Activated CD4-positive, alpha-beta T cell treated with anti-CD3 and anti-CD28 coated beads for 48 hours (primary cell): Measurements from ENCODE around the gene MAP4K3.
"Not testable (repeated sequence)": the region's sequence is repeated elsewhere in the genome, so short reads cannot be mapped to it uniquely, and the experiment has no call there.

Source experiments
- DNase-seq: peaks from one replicate; pipeline ENCODE4 v3.0.0-alpha.2; 2020

The MAP4K3 gene

DNA sequence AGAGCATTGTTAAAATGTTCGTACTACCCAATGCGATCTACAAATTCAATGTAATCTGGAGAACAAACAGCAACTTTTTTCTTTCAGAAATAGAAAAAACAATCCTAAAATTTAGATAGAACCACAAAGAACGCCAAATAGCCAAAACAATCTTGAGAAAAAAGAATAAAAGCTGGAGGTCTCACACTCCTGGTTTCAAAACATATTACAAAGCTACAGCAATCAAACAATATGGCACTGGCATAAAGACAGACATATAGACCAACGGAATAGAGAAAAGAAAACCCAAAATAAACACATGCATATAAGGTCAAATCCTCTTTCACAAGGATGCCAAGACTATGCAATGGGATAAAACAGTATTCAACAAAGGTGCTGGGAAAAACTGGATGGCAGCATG lies 74.5 kb downstream of the MAP4K3 start:
- DNase-seq = no peak

DNA sequence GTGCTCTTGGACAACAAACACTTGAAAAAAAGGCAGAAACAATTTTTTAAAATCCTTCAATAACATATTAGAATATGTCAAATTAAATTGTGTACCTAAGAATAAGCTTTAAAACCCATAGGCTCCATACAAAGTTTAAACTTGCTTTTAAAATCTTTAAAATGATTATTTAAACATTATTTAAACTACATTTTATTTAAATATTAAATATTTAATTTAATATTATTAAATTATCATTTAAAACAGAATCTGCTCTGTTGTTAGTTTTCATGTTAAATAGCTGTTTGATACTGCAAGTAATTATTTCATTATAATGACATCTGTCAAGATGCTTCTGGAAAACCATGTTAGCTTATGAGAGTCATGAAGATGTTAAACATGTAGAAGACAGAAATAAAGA lies 75.6 kb downstream of the MAP4K3 start:
- DNase-seq = no peak

DNA sequence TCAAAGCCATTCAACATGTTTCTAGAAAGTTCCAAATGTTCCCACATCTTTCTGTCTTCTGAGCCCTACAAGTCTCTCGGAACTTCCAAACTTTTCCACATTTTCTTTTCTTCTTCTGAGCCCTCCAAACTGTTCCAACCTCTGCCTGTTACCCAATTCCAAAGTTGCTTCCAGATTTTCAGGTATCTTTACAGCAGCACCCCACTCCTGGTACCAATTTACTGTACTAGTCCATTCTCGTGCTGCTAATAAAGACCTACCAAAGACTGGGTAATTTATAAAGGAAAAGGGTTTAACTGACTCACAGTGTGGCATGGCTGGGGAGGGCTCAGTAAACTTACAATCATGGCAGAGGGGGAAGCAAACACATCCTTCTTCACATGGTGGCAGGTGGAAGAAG lies 76.7 kb downstream of the MAP4K3 start:
- DNase-seq = not testable (repeated sequence)

DNA sequence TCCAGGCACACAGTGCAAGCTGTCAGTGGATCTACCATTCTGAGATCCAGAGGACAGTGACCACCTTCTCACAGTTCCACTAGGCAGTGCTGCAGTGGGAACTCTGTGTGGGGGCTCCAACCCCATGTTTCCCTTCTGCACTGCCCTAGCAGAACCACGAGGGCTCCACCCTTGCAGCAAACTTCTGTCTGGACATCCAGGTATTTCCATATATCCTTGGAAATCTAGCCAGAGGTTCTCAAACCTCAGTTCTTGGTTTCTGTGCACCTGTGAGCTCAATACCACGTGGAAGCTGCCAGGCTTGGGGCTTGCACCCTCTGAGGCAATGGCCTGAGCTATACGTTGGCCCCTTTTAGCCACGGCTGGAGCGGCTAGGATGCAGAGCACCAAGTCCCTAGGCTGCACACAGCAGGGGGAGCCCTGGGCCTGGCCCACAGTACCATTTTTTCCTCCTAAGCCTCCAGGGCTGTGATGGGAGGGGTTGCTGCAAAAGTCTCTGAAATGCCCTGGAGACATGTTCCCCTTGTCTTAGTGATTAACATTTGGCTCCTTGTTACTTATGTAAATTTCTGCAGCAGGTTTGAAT lies 77.5 kb downstream of the MAP4K3 start:
- no peak for DNase-seq

DNA sequence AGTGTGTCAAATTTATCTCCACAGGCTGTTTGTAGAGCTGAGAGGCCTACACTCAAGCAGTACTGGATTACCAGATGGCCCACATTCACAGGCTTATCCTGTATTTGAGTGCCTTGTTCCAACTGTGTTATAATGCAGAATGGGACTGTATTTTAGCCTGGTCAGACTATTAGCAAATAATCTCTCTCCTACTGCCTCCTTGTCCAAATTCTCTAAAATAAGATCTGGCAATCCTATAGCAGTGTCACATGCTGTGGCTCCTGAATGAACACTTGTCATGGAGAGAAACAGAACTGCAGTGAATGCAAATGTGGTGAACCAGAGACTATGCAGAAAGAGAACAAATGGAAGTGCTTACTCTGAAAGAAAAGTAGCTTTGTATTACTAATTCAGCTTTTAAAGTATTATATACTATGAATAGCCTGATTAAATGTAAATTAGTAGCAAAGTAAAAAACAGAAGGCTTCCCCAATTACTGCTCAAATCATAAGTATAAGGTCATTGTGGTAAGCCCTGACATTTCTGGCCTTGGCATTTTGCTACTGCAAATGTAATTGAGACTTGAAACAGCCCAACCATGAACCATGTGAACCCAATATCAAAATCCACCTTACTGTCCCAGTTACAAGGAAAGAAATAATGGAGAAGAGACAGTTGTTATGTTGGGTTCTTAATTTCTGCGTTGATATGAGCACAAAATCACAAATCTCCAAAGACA lies 80.0 kb downstream of the MAP4K3 start:
- DNase-seq = no peak

DNA sequence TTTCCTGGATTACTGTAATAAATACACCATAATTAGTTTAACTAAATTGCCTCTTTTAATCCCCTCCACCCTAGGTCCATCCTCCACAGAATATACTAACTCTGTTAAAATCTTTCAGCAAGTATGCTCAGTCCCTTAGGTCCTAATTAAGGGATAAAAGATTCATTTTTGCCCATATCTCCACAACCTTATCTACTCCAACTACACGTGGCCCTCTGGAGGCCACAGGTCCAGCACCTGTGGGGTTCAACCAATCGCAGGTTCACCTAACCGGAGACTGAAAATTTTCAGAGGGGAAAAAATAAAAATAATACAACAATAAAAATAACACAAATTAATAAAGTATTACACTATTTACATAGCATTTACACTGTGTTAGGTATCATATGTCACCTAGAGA lies 86.4 kb downstream of the MAP4K3 start:
- DNase-seq = no peak

DNA sequence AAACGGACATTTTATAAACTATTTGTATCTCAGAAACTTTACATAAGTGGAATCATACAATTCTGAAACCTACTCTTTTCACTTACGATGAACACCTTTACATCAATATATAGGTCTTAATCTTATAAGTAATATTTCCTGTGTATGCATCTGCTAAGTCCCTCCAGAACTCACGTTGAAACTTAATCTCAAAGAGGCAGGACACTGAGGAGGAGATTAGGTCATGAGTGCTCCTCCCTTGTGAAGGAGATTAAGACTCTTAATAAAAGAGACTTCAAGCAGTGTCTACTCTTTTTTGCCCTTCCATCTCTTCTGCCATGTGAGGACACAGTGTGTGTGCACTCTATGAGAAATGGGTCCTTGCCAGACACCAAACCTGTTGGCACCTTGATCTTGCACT lies 98.6 kb downstream of the MAP4K3 start:
- no peak for DNase-seq

DNA sequence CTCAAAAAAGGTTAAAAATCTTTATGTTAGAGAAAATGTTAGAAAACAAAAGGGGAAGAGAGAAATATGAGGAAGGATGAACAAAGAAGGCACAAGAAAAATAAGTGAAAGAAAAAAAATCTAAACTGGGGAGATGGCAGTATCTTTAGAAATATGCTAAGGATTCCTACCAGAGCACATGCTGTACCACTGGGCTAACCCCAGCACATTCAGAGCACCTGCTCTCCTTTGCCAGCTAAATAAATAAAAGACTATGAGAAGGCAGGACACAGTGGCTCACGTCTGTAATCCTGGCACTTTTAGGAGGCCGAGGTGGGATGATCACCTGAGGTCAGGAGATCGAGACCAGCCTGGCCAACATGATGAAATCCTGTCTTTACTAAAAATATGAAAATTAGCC lies 101.2 kb downstream of the MAP4K3 start:
- DNase-seq = no peak

DNA sequence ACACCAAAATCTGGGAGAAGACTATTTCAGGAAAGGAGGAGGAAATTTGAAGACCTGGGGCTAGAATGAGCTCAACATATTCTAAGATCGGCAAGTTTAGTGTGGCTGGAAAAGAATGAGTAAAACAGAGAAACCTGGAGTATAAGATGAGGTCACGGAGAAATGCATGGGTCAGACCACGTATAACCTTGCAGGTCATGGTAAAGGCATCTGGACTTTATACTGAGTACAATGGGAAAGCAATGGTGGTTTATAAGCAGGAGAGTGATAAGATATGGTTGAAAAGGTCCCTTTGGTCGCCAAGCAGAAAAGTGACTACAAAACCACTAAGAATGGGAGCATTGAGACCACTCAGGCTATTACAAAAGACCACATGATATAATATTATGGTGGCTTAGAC lies 102.1 kb downstream of the MAP4K3 start:
- no peak for DNase-seq

DNA sequence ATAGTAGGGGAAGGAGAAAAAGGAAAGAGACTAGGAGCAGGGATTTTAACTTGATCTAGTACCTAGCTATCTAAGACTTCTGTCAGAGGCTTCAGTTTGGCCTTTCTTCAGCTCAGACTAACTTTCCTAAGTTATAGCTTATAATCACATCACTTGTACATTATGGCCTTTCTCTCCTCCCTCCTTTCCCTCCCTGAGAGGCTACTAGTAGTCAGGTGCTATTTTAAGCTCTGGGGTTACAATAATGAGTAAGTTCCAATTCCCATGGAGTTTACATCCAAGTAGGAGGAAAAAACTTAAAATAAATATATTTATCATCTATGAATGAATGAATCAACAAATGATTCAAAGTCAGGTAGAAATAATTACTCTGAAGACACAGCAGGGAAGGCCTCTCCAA lies 102.6 kb downstream of the MAP4K3 start:
- DNase-seq = no peak

DNA sequence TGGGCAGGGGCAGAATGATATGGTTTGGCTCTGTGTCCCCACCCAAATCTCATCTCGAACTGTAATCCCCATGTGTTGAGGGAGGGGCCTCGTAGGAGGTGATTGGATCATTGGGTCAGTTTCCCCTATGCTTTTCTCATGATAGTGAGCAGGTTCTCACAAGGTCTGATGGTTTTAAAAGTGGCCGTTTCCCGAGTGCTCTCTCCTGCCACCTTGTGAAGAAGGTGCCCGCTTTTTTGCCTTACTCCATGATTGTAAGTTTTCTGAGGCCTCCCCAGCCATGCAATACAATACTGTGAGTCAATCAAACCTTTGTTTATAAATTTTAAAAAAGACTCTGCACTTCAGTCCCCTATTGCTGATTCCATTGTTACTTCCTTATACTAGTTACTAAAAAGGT lies 110.4 kb downstream of the MAP4K3 start:
- no peak for DNase-seq

DNA sequence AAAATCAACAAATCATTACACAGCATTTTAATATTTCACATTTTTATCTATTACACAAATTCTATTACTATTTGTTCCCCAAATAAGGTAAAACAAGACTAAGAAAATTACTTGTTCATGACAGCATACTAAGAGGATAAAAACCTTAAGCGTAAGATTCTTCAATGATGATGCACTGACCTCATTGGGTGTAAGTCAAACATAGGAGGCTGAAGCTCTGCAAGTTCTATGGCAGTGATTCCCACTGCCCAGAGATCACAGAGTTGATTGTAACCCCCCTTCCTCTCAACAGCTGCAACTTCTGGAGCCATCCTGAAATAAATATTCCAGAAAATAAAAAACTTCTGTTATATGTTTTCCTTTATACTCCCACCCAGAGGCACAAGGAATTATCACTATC lies 111.1 kb downstream of the MAP4K3 start:
- no peak for DNase-seq

DNA sequence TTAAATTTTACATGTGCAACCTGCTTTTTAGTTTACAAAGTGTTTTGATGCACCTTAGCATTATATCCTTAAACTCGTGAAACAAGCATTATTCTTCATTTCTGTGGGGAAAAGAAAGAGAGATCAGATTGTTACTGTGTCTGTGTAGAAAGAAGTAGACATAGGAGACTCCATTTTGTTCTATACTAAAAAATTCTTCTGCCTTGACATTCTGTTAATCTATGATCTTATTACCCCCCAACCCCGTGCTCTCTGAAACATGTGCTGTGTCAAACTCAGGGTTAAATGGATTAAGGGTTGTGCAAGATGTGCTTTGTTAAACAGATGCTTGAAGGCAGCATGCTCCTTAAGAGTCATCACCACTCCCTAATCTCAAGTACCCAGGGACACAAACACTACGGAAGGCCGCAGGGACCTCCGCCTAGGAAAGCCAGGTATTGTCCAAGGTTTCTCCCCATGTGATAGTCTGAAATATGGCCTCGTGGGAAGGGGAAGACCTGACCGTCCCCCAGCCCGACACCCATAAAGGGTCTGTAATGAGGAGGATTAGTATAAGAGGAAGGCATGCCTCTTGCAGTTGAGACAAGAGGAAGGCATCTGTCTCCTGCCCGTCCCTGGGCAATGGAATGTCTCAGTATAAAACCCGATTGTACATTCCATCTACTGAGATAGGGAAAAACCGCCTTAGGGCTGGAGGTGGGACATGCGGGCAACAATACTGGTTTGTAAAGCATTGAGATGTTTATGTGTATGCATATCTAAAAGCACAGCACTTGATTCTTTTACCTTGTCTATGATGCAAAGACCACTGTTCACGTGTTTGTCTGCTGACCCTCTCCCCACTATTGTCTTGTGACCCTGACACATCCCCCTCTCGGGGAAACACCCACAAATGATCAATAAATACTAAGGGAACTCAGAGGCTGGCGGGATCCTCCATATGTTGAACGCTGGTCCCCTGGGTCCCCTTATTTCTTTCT lies 115.7 kb downstream of the MAP4K3 start:
- not testable (repeated sequence) for DNase-seq

DNA sequence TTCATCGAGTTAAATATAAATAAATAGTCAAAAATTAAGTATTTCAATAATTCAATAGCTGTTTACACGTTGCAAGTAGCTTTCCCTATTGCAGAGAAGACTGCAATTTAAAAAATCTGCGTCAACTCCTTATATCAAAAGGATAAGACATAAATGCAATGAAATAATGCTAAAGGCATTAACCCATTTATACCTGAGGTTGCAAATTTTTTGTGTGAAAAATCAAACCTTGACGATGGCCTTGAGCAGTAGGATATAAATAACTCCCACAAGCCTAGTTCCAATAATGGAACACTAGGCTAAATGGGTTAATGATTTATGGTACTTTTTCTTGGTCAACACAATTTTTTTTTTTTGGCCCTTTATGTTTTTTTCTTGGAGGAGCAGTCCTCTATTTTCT lies 116.9 kb downstream of the MAP4K3 start:
- DNase-seq = no peak

DNA sequence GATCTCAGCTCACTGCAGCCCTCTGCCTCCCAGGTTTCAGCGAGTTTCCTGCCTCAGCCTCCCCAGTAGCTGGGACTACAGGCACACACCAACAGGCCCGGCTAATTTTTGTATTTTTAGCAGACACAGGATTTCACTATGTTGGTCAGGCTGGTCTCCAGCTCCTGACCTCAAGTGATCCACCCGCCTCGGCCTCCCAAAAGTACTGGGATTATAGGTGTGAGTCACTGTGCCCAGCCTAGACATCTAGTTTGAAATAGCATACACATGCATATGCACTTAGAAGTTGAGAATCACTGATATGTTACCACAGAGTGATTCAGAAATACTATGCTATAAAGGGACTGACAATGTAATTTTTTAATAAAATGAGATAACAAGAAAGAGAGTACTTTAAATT lies 123.5 kb downstream of the MAP4K3 start:
- no peak for DNase-seq

DNA sequence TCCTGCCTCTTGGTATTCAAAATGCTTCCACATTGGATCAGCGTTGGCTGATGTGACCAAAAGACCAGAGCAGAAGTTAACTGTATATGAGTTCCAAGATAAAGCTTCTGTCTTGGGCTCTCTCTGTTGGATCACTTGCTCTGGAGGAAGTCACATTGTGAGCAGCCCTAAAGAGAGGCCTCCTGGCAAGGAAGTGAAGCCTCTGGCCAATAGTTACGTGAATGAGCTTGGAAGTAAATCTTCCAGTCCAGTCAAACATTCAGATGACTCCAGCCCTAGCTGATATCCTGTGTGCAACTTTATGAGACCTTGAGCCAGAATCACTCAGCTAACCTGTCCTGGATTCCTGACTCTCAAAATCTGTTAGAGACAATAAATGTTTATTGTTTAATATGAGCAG lies 125.6 kb downstream of the MAP4K3 start:
- DNase-seq = no peak

DNA sequence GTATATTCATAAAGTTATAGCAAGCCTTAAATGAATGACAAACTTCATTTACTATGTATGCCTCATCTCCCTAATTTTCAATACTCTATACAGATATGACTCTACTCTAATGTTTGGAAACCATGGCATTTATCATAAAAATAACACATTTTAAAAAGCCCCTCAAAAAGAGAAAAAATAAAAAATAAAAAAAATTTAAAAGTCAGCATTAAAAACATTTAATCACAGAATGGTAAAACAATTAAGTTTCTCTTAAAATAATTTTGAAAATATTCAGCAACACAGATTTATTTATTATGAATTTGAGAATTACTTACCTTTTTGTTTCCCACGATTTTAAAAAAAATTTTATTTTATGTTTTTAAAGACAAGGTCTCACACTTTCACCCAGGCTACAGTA lies 128.3 kb downstream of the MAP4K3 start:
- DNase-seq = no peak

DNA sequence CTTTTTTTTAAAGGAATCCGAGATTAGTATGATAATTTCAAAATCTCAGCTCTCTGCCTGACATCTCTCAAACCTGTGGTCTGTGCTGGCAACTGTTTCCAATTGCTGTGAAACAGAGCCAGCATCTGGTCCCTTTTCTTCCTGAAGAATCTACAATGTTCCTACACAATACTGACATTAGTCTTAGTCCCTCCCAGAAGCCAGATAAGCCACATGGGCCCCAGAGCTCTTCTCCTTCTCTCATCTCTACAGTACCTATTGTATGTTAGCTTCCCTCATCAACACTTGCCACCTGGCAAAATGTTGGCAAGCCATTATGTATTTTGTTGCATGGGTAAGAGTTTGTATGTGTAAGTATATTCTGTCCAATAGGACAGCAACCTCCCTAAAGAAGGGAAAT lies 130.5 kb downstream of the MAP4K3 start:
- no peak for DNase-seq

DNA sequence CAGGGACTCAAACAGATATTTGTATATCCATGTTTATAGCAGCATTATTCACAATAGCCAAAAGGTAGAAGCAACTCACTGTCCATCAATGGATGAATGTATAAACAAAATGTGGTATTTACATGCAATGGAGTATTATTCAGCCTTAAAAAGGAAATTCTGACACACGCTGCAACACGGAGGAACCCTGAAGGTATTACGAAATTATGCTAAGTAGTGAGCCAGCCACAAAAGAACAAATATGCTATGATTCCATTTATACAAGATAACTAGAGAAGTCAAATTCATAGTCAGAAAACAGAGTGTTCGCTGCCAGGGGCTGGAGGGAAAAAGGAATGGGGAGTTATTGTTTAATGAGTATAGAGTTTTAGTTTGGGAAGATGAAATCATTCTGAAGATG lies 132.4 kb downstream of the MAP4K3 start:
- DNase-seq = no peak

DNA sequence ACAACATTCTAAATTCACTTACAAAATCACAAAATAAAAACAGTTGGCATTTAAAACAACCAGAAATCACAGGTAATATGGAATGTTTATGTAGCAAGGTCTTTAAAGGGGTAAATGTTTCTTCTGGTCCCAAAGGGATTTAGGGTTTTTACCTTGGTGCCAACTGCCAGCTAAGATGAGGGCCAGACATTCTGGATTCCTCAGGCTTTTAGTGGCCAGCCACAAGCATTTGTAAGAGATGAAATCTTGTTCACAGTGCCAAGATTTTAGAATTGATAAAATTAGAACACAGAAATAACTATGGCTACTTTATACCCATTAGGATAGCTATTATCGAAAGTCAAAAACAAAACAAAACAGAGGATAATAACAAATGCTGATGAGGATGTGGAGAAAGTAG lies 132.9 kb downstream of the MAP4K3 start:
- no peak for DNase-seq

DNA sequence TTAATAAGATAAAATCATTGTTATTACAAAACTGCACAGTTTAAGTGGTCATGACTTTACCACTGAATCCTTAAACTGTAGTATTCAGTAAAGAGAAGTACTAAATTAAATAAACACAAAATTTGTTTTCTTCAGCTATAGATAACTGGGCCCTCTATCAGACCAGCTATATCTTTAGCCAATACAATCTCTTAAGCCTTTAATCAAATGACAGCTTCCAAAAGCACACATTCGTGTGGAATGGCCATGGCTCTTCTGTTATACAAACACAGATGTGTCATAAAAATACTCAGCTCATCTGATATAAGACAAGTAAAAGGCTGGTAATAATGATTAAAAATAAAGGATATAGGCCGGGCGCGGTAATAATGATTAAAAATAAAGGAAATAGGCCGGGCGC lies 135.7 kb downstream of the MAP4K3 start:
- no peak for DNase-seq

DNA sequence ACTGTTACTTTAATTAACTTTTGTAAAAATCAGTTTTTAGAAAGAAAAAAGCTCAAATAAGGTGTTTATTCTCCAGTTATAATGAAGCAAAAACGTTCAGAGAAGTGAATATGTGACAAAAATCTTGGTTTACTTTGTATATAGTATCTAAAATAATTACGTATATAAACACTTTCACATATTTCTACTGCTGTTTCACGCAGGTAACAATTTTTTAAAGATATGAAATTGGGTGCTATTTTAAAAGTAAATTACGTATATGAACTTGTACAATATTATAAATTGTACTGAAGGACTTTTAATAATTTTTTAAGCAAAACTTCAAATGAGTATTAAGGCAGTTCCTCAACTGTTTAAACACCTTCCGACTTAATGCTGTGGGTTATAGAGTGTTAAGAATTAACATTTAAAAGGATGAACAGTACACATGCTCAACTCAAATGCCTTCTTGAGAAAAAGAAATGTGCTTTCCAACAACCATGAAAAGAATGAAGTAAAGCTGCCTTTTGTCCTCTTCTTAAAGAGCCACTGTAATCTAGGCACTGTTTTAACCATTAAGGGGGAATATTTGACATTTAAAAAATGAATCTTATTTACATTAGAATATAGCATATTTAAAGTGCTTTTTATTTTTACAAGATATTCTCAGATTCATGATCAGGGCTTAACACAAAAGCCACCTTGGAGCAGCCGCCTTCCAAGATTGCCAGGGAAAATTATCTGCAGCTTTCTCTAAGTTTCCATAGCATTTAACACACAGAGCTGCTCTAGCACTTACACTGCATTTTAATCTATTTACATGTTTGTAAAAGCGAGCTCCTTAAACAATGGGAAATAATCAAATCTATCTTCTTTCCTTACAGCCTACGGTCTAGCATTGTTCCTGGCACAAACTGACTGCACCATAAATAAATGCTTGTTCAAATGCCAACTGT lies 136.8 kb downstream of the MAP4K3 start:
- DNase-seq = no peak

DNA sequence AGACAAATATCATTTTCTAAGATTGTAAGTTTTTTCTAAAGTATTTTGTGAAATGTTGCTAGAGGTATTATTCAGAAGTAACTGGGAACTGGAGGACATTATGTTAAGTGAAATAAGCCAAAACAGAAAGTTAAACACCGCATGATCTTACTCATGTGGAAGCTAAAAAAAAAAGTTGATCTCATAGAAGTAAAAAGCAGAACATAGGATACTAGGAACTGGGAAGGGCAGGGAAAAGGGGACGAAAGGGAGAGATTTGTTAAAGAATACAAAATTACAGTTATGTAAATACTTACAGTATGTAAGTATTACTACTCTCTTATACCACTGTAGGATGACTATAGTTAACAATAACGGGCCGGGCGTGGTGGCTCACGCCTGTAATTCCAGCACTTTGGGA lies 146.7 kb downstream of the MAP4K3 start:
- no peak for DNase-seq
